HEK293 (cell line): ENCODE measurements around the gene RAB13.
A peak's percentile ranks its signal among the peaks of the same experiment; 100 is the strongest.

Experiments
- ELK4 ChIP-seq: IDR thresholded peaks from 2 replicates; pipeline ENCODE4 v1.6.1; 2011; ENCODE audit warnings: mild to moderate bottlenecking, low read depth, low read length, borderline replicate concordance
- GLIS2 ChIP-seq: fragments of 450-650 bp; formaldehyde crosslinking; IDR thresholded peaks from 2 replicates; pipeline ENCODE4 v1.5.1; 2016; ENCODE audit warnings: missing biosample characterization, missing genetic modification characterization
- IKZF3 ChIP-seq: fragments of 450-650 bp; IDR thresholded peaks from 2 replicates; pipeline ENCODE4 v1.5.0; 2018; ENCODE audit warnings: missing biosample characterization, mild to moderate bottlenecking, missing genetic modification characterization, moderate library complexity
- KLF10 ChIP-seq: fragments of 450-650 bp; IDR thresholded peaks from 2 replicates; pipeline ENCODE4 v1.5.1; 2018; ENCODE audit warnings: missing biosample characterization, mild to moderate bottlenecking, missing genetic modification characterization
- KLF16 ChIP-seq: fragments of 450-650 bp; formaldehyde crosslinking; IDR thresholded peaks from 2 replicates; pipeline ENCODE4 v1.5.1; 2017; ENCODE audit warnings: missing biosample characterization, missing genetic modification characterization
- MEIS1 ChIP-seq: sonication (generic); formaldehyde crosslinking; IDR thresholded peaks from 2 replicates; pipeline ENCODE4 v1.8.1; 2022; ENCODE audit warnings: missing genetic modification reagents, mild to moderate bottlenecking, borderline replicate concordance
- PATZ1 ChIP-seq: fragments of 450-650 bp; formaldehyde crosslinking; IDR thresholded peaks from 2 replicates; pipeline ENCODE4 v1.5.1; 2016; ENCODE audit warnings: missing biosample characterization, missing genetic modification characterization
- PRDM1 ChIP-seq: fragments of 450-650 bp; formaldehyde crosslinking; IDR thresholded peaks from 2 replicates; pipeline ENCODE4; 2016; ENCODE audit warnings: missing biosample characterization, missing genetic modification characterization
- RBAK ChIP-seq: fragments of 450-650 bp; formaldehyde crosslinking; IDR thresholded peaks from 2 replicates; pipeline ENCODE4 v1.5.1; 2016; ENCODE audit warnings: missing biosample characterization, missing genetic modification characterization
- SALL2 ChIP-seq: fragments of 450-650 bp; formaldehyde crosslinking; IDR thresholded peaks from 2 replicates; pipeline ENCODE4 v1.5.0; 2017; ENCODE audit warnings: missing biosample characterization, mild to moderate bottlenecking, missing genetic modification characterization, borderline replicate concordance
- SP2 ChIP-seq: fragments of 450-650 bp; formaldehyde crosslinking; IDR thresholded peaks from 2 replicates; pipeline ENCODE4 v1.5.1; 2016; ENCODE audit warnings: missing biosample characterization, missing genetic modification characterization
- ZBTB48 ChIP-seq: fragments of 450-650 bp; formaldehyde crosslinking; IDR thresholded peaks from 2 replicates; pipeline ENCODE4 v1.5.1; 2016; ENCODE audit warnings: missing biosample characterization, missing genetic modification characterization
- ZBTB7A ChIP-seq: fragments of 450-650 bp; formaldehyde crosslinking; IDR thresholded peaks from 2 replicates; pipeline ENCODE4 v1.5.1; 2016; ENCODE audit warnings: low read depth, missing biosample characterization, missing genetic modification characterization
- ZEB2 ChIP-seq: fragments of 450-650 bp; formaldehyde crosslinking; IDR thresholded peaks from 2 replicates; pipeline ENCODE4 v1.5.1; 2016; ENCODE audit warnings: missing biosample characterization, missing genetic modification characterization
- ZNF366 ChIP-seq: fragments of 450-650 bp; formaldehyde crosslinking; conservative IDR thresholded peaks from 2 replicates; pipeline ENCODE4 v1.5.1; 2016; ENCODE audit warnings: missing biosample characterization, missing genetic modification characterization
- ZNF398 ChIP-seq: fragments of 450-650 bp; formaldehyde crosslinking; IDR thresholded peaks from 2 replicates; pipeline ENCODE4 v1.5.1; 2017; ENCODE audit warnings: missing biosample characterization, missing genetic modification characterization
- ZNF423 ChIP-seq: fragments of 450-650 bp; formaldehyde crosslinking; IDR thresholded peaks from 2 replicates; pipeline ENCODE4 v1.5.1; 2016; ENCODE audit warnings: missing biosample characterization, missing genetic modification characterization
- ZNF449 ChIP-seq: fragments of 450-650 bp; formaldehyde crosslinking; IDR thresholded peaks from 2 replicates; pipeline ENCODE4 v1.5.1; 2017; ENCODE audit warnings: missing biosample characterization, mild to moderate bottlenecking, missing genetic modification characterization, moderate library complexity
- ZNF518A ChIP-seq: fragments of 450-650 bp; formaldehyde crosslinking; conservative IDR thresholded peaks from 2 replicates; pipeline ENCODE4 v1.5.1; 2016; ENCODE audit warnings: low read depth, missing biosample characterization, missing genetic modification characterization
- ZNF571 ChIP-seq: fragments of 450-650 bp; formaldehyde crosslinking; IDR thresholded peaks from 2 replicates; pipeline ENCODE4 v1.5.0; 2017; ENCODE audit warnings: missing biosample characterization, missing genetic modification characterization
- ZNF610 ChIP-seq: fragments of 450-650 bp; formaldehyde crosslinking; IDR thresholded peaks from 2 replicates; pipeline ENCODE4 v1.5.1; 2016; ENCODE audit warnings: missing biosample characterization, missing genetic modification characterization, borderline replicate concordance
- ZNF624 ChIP-seq: fragments of 450-650 bp; formaldehyde crosslinking; IDR thresholded peaks from 2 replicates; pipeline ENCODE4 v1.5.1; 2017; ENCODE audit warnings: missing biosample characterization, missing genetic modification characterization
- ZNF660 ChIP-seq: fragments of 450-650 bp; IDR thresholded peaks from 2 replicates; pipeline ENCODE4 v1.5.1; 2018; ENCODE audit warnings: missing biosample characterization, mild to moderate bottlenecking, missing genetic modification characterization
- ZNF777 ChIP-seq: fragments of 450-650 bp; formaldehyde crosslinking; IDR thresholded peaks from 2 replicates; pipeline ENCODE4 v1.5.1; 2017; ENCODE audit warnings: missing biosample characterization, missing genetic modification characterization, borderline replicate concordance
- ZNF791 ChIP-seq: fragments of 450-650 bp; formaldehyde crosslinking; IDR thresholded peaks from 2 replicates; pipeline ENCODE4 v1.5.1; 2016; ENCODE audit warnings: missing biosample characterization, missing genetic modification characterization
- ZNF792 ChIP-seq: fragments of 450-650 bp; formaldehyde crosslinking; IDR thresholded peaks from 2 replicates; pipeline ENCODE4 v1.5.1; 2016; ENCODE audit warnings: missing biosample characterization, missing genetic modification characterization
- ZNF830 ChIP-seq: fragments of 450-650 bp; IDR thresholded peaks from 2 replicates; pipeline ENCODE4 v1.5.0; 2018; ENCODE audit warnings: missing biosample characterization, missing genetic modification characterization, low read depth, mild to moderate bottlenecking, moderate library complexity
- ZSCAN23 ChIP-seq: fragments of 450-650 bp; formaldehyde crosslinking; IDR thresholded peaks from 2 replicates; pipeline ENCODE4 v1.5.1; 2016; ENCODE audit warnings: missing biosample characterization, missing genetic modification characterization

The RAB13 gene

GRCh38 chr1:153958111-153958960 is 27.8 kb downstream of the RAB13 start, which contains the start of gene CRTC2 (continued):
- TF ChIP-seq ZNF791: no peak
- TF ChIP-seq ZNF792 (tag by site-specific recombination): peak; percentile 78; the same call in 1 of the 2 replicates
- peak; percentile 91 for TF ChIP-seq ELK4
- TF ChIP-seq ZSCAN23 (tag by site-specific recombination): 0 out of 2 replicates have a peak, but pooled peaks have one; percentile 60
- TF ChIP-seq SALL2 (tag by site-specific recombination): no peak
- TF ChIP-seq ZNF777: 0 out of 2 replicates have a peak, but pooled peaks have one; percentile 53
- peak; percentile 38; the same call in 1 of the 2 replicates for TF ChIP-seq ZNF624 (tag by site-specific recombination)
- no peak for TF ChIP-seq RBAK (tag by site-specific recombination)
- TF ChIP-seq ZNF571 (tag by site-specific recombination): no peak
- peak; percentile 66; the same call in 1 of the 2 replicates for TF ChIP-seq KLF10 (tag by site-specific recombination)
- no peak for TF ChIP-seq ZNF423 (tag by site-specific recombination)
- no peak for TF ChIP-seq ZNF830 (tag by site-specific recombination)
- peak; percentile 89 for TF ChIP-seq SP2 (tag by site-specific recombination)
- TF ChIP-seq ZNF366 (tag by site-specific recombination): peak; percentile 100
- peak; percentile 89 for TF ChIP-seq ZNF610 (tag by site-specific recombination)
- peak; percentile 44; the same call in 1 of the 2 replicates for TF ChIP-seq ZNF518A (tag by site-specific recombination)
- no peak for TF ChIP-seq MEIS1
- TF ChIP-seq IKZF3: peak; percentile 22; the same call in 1 of the 2 replicates
- TF ChIP-seq KLF16: peak; percentile 91
- peak; percentile 32 for TF ChIP-seq ZNF449 (tag by site-specific recombination)
- peak; percentile 96 for TF ChIP-seq PRDM1
- TF ChIP-seq ZNF398 (tag by site-specific recombination): peak; percentile 46; the same call in 1 of the 2 replicates
- 0 out of 2 replicates have a peak, but pooled peaks have one; percentile 41 for TF ChIP-seq ZBTB7A (tag by site-specific recombination)
- TF ChIP-seq GLIS2 (tag by site-specific recombination): peak; percentile 87
- TF ChIP-seq ZBTB48: peak; percentile 98
- peak; percentile 84 for TF ChIP-seq PATZ1 (tag by site-specific recombination)
- TF ChIP-seq ZNF660: peak; percentile 56; the same call in 1 of the 2 replicates
- TF ChIP-seq ZEB2 (tag by site-specific recombination): peak; percentile 88
